PFSK-1 (cell line): ENCODE data around the gene GOLGA6C. TPM values are rescaled to one million over a fixed set of nuclear protein-coding genes. Genes with fewer than 3 reads are reported as not detected.
"Not testable (repeated sequence)": the region's sequence is repeated elsewhere in the genome, so short reads cannot be mapped to it uniquely, and the experiment has no call there.

ENCODE experiments used
- FOXP2 ChIP-seq: optimal IDR thresholded peaks from 2 replicates; pipeline ENCODE3; 2011; ENCODE audit warnings: borderline replicate concordance, control low read depth, inconsistent platforms; ENCODE audit not compliant: insufficient read depth; ENCODE audit errors: extremely low read length, extremely low read depth
- POLR2AphosphoS5 ChIP-seq: IDR thresholded peaks from 2 replicates; pipeline ENCODE4 v1.6.1; 2012; ENCODE audit warnings: low read depth, mild to moderate bottlenecking, control low read depth, low read length, moderate library complexity
- SIN3A ChIP-seq: IDR thresholded peaks from 2 replicates; pipeline ENCODE4 v1.6.1; 2012; ENCODE audit warnings: mild to moderate bottlenecking, low read length, moderate library complexity, borderline replicate concordance; ENCODE audit not compliant: insufficient read depth
- TAF1 ChIP-seq: IDR thresholded peaks from 2 replicates; pipeline ENCODE4 v1.6.1; 2012; ENCODE audit warnings: low read length, control low read depth, borderline replicate concordance; ENCODE audit not compliant: insufficient read depth
- polyA plus RNA-seq: library from polyadenylated mRNA; unstranded; fragments of >200 nt; gene quantifications from one replicate; pipeline ENCODE4 v1.2.1, GENCODE V29; 2012; ENCODE audit warnings: low read depth, missing spikeins; ENCODE audit not compliant: insufficient read length
- TF ChIP-seq, protein P1 (sequence below), 2 experiments: IDR thresholded peaks; 2 replicates each; pipeline versions ENCODE4 v1.6.1 to v1.8.0; 2011 to 2012; ENCODE audit warnings: low read depth in 2 of 2, low read length in 2 of 2, control low read depth in 1 of 2, inconsistent platforms in 1 of 2, mild to moderate bottlenecking in 1 of 2, moderate library complexity in 1 of 2; ENCODE audit not compliant: insufficient read depth in 1 of 2

GOLGA6C gene, protein sequence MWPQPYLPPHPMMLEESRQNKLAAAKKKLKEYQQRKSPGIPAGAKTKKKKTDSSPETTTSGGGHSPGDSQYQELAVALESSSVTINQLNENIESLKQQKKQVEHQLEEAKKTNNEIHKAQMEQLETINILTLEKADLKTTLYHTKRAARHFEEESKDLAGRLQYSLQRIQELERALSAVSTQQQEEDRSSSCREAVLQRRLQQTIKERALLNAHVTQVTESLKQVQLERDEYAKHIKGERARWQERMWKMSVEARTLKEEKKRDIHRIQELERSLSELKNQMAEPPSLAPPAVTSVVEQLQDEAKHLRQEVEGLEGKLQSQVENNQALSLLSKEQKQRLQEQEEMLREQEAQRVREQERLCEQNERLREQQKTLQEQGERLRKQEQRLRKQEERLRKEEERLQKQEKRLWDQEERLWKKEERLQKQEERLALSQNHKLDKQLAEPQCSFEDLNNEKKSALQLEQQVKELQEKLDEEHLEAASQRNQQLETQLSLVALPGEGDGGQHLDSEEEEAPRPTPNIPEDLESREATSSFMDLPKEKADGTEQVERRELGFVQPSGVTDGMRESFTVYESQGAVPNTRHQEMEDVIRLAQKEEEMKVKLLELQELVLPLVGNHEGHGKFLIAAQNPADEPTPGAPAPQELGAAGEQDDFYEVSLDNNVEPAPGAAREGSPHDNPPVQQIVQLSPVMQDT
- polyA plus RNA-seq: not detected

- TF ChIP-seq TAF1, POLR2AphosphoS5: not testable (repeated sequence)
- TF ChIP-seq, protein P1, sequence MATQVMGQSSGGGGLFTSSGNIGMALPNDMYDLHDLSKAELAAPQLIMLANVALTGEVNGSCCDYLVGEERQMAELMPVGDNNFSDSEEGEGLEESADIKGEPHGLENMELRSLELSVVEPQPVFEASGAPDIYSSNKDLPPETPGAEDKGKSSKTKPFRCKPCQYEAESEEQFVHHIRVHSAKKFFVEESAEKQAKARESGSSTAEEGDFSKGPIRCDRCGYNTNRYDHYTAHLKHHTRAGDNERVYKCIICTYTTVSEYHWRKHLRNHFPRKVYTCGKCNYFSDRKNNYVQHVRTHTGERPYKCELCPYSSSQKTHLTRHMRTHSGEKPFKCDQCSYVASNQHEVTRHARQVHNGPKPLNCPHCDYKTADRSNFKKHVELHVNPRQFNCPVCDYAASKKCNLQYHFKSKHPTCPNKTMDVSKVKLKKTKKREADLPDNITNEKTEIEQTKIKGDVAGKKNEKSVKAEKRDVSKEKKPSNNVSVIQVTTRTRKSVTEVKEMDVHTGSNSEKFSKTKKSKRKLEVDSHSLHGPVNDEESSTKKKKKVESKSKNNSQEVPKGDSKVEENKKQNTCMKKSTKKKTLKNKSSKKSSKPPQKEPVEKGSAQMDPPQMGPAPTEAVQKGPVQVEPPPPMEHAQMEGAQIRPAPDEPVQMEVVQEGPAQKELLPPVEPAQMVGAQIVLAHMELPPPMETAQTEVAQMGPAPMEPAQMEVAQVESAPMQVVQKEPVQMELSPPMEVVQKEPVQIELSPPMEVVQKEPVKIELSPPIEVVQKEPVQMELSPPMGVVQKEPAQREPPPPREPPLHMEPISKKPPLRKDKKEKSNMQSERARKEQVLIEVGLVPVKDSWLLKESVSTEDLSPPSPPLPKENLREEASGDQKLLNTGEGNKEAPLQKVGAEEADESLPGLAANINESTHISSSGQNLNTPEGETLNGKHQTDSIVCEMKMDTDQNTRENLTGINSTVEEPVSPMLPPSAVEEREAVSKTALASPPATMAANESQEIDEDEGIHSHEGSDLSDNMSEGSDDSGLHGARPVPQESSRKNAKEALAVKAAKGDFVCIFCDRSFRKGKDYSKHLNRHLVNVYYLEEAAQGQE (IDR thresholded peaks at IDR 0.05; ENCODE audit: insufficient read depth in 1 of 2, low read depth in 2 of 2, low read length in 2 of 2): not testable (repeated sequence)
Measured at GRCh38 chr15:75258034-75258433, at the start of gene GOLGA6C. Gene GOLGA6C (plus strand): TSS chr15:75258334. CDS start chr15:75258599, 265 bp downstream.

GRCh38 chr15:75208501-75209288, 49.4 kb upstream of the GOLGA6C start:
- TF ChIP-seq SIN3A (no peak), POLR2AphosphoS5 (no peak), TAF1 (no peak), FOXP2 (no peak)

DNA sequence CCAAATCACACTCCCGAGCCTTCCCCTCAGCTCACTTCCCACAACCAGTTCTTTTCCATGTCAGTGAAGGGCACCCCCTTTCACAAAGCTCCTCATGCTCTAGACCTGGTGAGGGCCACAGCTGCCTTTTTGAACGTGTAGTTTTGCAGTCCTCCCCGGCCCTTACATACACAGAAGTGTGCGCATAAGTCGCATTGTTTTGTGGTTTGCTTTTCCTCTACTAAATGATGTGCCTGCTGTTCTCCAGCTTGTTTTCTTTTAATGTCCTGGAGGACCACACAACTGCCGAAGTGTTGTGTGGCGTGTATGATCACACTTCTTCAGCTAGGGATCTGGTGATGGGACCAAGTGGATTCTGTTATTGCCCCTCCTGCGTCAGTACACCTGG, 48.9 kb upstream of the GOLGA6C start:
- TF ChIP-seq TAF1: no peak
- TF ChIP-seq, protein P1 (IDR thresholded peaks at IDR 0.05; ENCODE audit: insufficient read depth in 1 of 2, low read depth in 2 of 2, low read length in 2 of 2): no peak

- TF ChIP-seq FOXP2 (no peak), SIN3A (no peak), POLR2AphosphoS5 (no peak), TAF1 (no peak)
- TF ChIP-seq, protein P1 (IDR thresholded peaks at IDR 0.05; ENCODE audit: insufficient read depth in 1 of 2, low read depth in 2 of 2, low read length in 2 of 2): no peak
Measured at GRCh38 chr15:75210811-75211230, 47.3 kb upstream of the GOLGA6C start.

DNA sequence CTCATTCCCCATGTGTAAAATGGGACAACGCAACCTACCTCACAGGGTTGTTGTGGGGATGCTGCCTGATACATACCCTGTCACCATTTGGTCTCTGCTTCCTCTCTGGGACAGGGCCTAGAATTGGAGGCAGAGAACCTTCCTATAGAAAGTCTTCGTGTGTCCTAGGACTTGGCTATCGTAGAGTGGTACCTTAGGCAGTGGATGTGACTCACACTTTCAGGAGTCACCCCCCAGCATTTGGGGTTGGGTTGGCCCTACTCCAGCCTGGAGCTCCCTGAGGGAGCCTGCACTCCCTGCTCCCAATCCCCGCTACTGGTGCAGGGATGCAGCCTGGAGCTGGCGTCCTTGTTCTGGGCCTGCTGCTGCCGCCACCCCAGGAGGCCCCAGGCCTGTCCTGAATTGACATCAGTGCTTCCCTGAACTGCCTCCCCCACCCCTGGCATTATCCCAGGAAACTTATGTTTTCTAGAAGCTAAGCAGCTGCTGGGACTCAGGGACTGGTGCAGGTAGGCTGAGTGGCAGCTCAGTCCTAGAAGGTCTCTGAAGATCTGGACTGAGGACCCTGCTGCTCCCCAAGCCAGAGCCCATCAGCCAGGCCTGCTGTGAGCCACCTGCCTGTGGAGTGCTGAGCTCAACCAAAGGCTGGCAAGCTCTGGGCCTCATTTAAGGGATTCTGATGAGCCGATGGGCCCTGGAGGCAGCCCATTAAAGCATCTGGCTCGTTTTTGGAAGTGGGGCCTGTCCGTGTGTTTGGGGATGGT, 46.5 kb upstream of the GOLGA6C start:
- no peak for TF ChIP-seq SIN3A
- TF ChIP-seq, protein P1 (IDR thresholded peaks at IDR 0.05; ENCODE audit: insufficient read depth in 1 of 2, low read depth in 2 of 2, low read length in 2 of 2): no peak
- TF ChIP-seq POLR2AphosphoS5: no peak
- no peak for TF ChIP-seq FOXP2
- TF ChIP-seq TAF1: no peak
